CD4-positive, alpha-beta T cell (primary cell): ENCODE measurements around the gene MEF2B. TPM values are rescaled to one million over a fixed set of nuclear protein-coding genes. Genes with fewer than 3 reads are reported as not detected.

Experiments
- ATAC-seq: fragments of 200-7000 bp; cut with Tn5 transposase; one replicate; pipeline ENCODE4 v1.10.0; 2022; ENCODE audit warnings: mild to moderate bottlenecking; ENCODE audit not compliant: poor library complexity
- CTCF ChIA-PET: fragments of 350-600 bp; sonication (Branson Sonifier 250); formaldehyde crosslinking; loops from one replicate; lab custom pipeline; 2021; ENCODE audit warnings: antibody characterized with exemption, inconsistent platforms; lab: Charles Lee
- POLR2A ChIA-PET: fragments of 350-600 bp; sonication (Branson Sonifier 250); formaldehyde crosslinking; loops from one replicate; lab custom pipeline; 2021; ENCODE audit warnings: antibody characterized with exemption, inconsistent platforms; lab: Charles Lee
- DNase-seq, 14 experiments: peaks; one replicate each; pipeline ENCODE4 v3.0.0-alpha.2; 2013 to 2020; ENCODE audit warnings: mixed read lengths in 2 of 14
- H3K27ac ChIP-seq, 2 donors: one replicate each; pipeline versions ENCODE4 v1.5.1 to v1.7.0; 2013; ENCODE audit warnings: low read length in 2 of 2, low read depth in 1 of 2, mild to moderate bottlenecking in 1 of 2
- H3K27me3 ChIP-seq, 2 experiments: 1 replicate in 1 of 2; 2 replicates in 1 of 2; pipeline versions ENCODE4 v1.6.1 to v1.7.0; 2013; ENCODE audit warnings: low read length in 2 of 2, control low read depth in 1 of 2, mild to moderate bottlenecking in 1 of 2, moderate library complexity in 1 of 2; ENCODE audit not compliant: insufficient read depth in 2 of 2, control insufficient read depth in 1 of 2
- H3K36me3 ChIP-seq: one replicate; pipeline ENCODE4 v1.6.1; 2013; ENCODE audit warnings: low read length, control low read depth; ENCODE audit not compliant: insufficient read depth
- H3K4me1 ChIP-seq: one replicate; pipeline ENCODE4 v1.6.1; 2013; ENCODE audit warnings: low read length, control low read depth; ENCODE audit not compliant: insufficient read depth
- H3K4me3 ChIP-seq: one replicate; pipeline ENCODE4 v1.5.1; 2013; ENCODE audit warnings: mild to moderate bottlenecking, low read length, moderate library complexity
- H3K9me3 ChIP-seq, 2 experiments: 1 replicate in 1 of 2; 2 replicates in 1 of 2; pipeline versions ENCODE4 v1.6.1 to v1.7.0; 2013; ENCODE audit warnings: low read length in 2 of 2, mild to moderate bottlenecking in 2 of 2, control low read depth in 1 of 2, moderate library complexity in 1 of 2; ENCODE audit not compliant: control insufficient read depth in 1 of 2, insufficient read depth in 1 of 2
- H3K27ac Mint-ChIP-seq: one replicate; pipeline ENCODE4 v1.8.0; 2020; ENCODE audit warnings: mixed read lengths
- H3K27me3 Mint-ChIP-seq: one replicate; pipeline ENCODE4 v1.8.0; 2021; ENCODE audit warnings: mixed read lengths
- H3K36me3 Mint-ChIP-seq: one replicate; pipeline ENCODE4 v1.8.0; 2021; ENCODE audit warnings: low read depth, mixed read lengths
- H3K4me1 Mint-ChIP-seq: one replicate; pipeline ENCODE4 v1.8.0; 2021; ENCODE audit warnings: low read depth, mixed read lengths
- H3K4me3 Mint-ChIP-seq: one replicate; pipeline ENCODE4 v1.8.0; 2020; ENCODE audit warnings: mild to moderate bottlenecking, mixed read lengths
- H3K9me3 Mint-ChIP-seq: one replicate; pipeline ENCODE4 v1.8.0; 2020; ENCODE audit warnings: mixed read lengths
- intact Hi-C, 2 experiments: fragments of 100-400 bp; cut with DNase I in 1 of 2; cut with micrococcal nuclease in 1 of 2; formaldehyde crosslinking; loops; one replicate each; pipeline versions ENCODE4 v1.15.1 to v1.9.0; 2023 to 2025; cut with DNase I, micrococcal nuclease
- total RNA-seq, 174 experiments: library from RNA in 2 of 174; stranded (reverse) in 2 of 174; gene quantifications; one replicate each; pipeline ENCODE4 v1.2.3 and lab custom pipeline; 2021 to 2026
- TF ChIP-seq, protein P1 (sequence below): fragments of 200-600 bp; IDR thresholded peaks from one replicate; pipeline ENCODE4 v1.8.0; 2022; ENCODE audit warnings: antibody characterized with exemption, mild to moderate bottlenecking

The MEF2B gene
- total RNA-seq, 2 experiments from 2014 or later, result 1.9 to 3.0 TPM

DNA sequence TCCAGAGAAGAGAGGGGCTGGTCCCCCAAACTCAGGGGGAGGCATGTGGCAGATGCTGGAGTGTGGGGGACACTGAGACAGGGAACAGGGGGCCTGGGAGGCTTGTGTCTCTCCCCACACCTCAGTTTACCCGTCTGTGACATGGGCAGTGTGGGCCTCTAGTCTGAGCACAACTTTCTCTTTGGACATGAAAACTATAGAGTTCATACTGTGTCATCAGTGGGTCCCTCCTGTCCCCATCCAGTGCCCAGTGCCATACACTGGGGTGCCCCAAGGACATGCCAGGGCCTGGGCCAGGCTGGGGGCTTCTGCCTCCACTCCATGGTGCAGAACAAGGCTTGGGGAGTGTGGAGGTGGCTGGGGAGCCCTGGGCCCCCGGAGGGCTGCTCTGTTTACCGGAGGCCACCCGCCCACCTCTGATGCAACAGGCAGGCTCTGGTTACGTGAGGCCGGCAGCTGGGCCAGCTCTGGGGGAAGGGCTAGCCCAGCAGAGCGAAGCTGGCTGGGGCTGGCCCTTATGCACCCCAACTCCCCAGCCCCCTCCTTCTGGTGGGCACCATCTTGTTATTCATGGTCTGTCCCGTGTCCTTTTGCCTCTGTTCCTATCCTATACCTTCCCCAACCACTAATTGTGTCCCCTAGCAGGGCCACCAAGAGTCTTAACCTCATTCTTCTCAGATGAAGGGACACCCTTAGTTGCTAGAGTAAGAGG, 1.9 kb upstream of the MEF2B start:
- Histone ChIP-seq H3K4me3 (no peak overlapping the region), H3K9me3 (no peaks in the 10 kb centered on the region), H3K27me3 (no peaks in the 10 kb centered on the region), H3K36me3 (peaks cover 12% of the 10 kb centered on the region), H3K4me1 (peaks cover 14% of the 10 kb centered on the region), H3K27ac (no peak overlapping the region)
- H3K27ac Mint-ChIP-seq, result no peak overlapping the region
- H3K27me3 Mint-ChIP-seq, result no peaks in the 10 kb centered on the region
- ATAC-seq (no peak), DNase-seq (no peak)
- ChIA-PET POLR2A (no interaction called here), CTCF (no interaction called here)
- no peak overlapping the region for H3K4me3 Mint-ChIP-seq
- no peaks in the 10 kb centered on the region for H3K9me3 Mint-ChIP-seq
- intact Hi-C loops, result no loop called here
- TF ChIP-seq, protein P1, sequence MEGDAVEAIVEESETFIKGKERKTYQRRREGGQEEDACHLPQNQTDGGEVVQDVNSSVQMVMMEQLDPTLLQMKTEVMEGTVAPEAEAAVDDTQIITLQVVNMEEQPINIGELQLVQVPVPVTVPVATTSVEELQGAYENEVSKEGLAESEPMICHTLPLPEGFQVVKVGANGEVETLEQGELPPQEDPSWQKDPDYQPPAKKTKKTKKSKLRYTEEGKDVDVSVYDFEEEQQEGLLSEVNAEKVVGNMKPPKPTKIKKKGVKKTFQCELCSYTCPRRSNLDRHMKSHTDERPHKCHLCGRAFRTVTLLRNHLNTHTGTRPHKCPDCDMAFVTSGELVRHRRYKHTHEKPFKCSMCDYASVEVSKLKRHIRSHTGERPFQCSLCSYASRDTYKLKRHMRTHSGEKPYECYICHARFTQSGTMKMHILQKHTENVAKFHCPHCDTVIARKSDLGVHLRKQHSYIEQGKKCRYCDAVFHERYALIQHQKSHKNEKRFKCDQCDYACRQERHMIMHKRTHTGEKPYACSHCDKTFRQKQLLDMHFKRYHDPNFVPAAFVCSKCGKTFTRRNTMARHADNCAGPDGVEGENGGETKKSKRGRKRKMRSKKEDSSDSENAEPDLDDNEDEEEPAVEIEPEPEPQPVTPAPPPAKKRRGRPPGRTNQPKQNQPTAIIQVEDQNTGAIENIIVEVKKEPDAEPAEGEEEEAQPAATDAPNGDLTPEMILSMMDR, result no peak
- peaks cover 15% of the 10 kb centered on the region for H3K36me3 Mint-ChIP-seq
- peaks cover 21% of the 10 kb centered on the region for H3K4me1 Mint-ChIP-seq

DNA sequence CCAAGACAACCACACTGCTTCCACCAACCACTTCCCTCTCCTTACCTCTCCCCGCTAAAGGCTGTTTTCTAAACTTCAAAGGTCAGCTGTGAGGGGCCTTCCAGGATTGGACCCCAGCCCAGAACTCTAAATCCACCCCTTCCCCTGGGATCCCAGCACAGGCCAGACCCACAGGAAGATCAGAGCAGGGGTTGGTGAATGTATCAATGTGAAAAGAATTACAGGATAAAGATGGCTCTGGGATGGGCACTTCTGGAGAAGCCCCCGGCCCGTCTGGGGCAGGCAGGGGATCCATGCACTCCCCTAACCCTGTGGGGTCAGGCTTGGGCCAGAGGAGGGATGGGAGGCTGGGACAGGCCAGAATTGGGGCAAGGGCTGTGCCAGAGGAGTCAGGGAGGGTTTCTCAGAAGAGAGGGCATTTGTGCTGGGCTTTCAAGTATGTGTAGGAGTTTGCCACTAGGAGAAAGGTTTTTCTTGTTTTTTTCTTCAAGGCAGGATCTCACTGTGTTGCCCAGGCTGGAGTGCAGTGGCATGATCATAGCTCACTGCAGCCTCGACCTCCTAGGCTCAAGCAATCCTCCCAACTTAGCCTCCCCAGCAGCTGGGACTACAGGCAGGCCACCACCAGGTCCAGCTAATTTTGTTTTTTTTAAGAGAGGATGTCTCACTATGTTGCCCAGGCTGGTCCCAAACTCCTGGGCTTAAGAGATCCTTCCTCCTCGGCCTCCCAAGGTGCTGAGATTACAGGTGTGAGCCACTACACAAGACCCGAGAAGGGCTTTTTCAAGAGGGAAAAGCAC, 1.0 kb upstream of the MEF2B start:
- DNase-seq (no peak), ATAC-seq (no peak)
- CTCF ChIA-PET, result no interaction called here
- H3K9me3 ChIP-seq, result no peaks in the 10 kb centered on the region
- POLR2A ChIA-PET, result interaction anchor here (0.9 kb wide), 1 partner anchor 15 kb away, joined by 3 read pairs; no protein-coding TSS in a partner anchor
- H3K36me3 ChIP-seq, result peaks cover 4% of the 10 kb centered on the region
- H3K27ac ChIP-seq, result no peak overlapping the region
- no peaks in the 10 kb centered on the region for H3K27me3 Mint-ChIP-seq
- peaks cover 14% of the 10 kb centered on the region for H3K4me1 ChIP-seq
- peaks cover 21% of the 10 kb centered on the region for H3K4me1 Mint-ChIP-seq
- no peaks in the 10 kb centered on the region for H3K27me3 ChIP-seq
- intact Hi-C loops, result no loop called here
- H3K27ac Mint-ChIP-seq, result no peak overlapping the region
- peaks cover 7% of the 10 kb centered on the region for H3K36me3 Mint-ChIP-seq
- no peaks in the 10 kb centered on the region for H3K9me3 Mint-ChIP-seq
- H3K4me3 Mint-ChIP-seq, result no peak overlapping the region
- TF ChIP-seq, protein P1, result no peak
- H3K4me3 ChIP-seq, result no peak overlapping the region

DNA sequence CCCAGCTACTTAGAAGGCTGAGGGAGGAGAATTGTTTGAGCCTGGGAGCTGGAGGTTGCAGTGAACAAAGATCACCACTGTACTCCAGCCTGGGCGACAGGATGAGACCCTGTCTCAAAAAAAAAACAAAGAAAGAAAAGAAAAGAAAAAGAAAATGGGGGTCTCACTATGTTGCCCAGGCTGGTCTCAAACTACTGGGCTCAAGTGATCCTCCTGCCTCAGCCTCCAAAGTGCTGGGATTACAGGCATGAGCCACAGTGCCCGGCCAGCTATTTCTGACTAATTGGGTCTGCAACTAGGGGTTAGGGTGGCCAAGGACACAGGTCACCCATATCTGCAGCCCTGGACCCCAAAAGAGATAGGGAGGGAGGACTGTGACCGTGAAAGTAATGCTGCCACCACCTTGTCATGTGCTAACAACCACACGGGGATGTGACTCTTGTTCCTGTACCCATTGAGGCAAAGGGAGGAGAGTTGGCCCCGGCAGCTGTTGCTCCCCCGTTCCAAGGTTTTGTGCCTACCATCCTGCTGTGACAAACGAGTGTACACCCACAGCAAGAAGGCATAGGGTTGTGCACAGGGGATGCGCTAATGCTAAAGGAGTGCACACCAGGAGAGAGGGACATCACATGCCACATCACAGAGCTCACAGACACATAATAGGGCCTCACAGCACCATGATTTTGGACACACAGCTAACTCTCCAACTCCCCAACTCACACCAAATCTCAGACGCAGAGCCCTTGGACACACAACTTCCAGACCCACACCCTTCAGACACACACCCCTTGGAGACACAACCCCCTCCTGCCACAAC, 619 bp downstream of the MEF2B start:
- Histone ChIP-seq H3K27me3 (no peaks in the 10 kb centered on the region), H3K36me3 (peaks cover 2% of the 10 kb centered on the region), H3K4me3 (peak overlapping the region; percentile 22), H3K9me3 (no peaks in the 10 kb centered on the region), H3K27ac (no peak overlapping the region), H3K4me1 (peaks cover 14% of the 10 kb centered on the region)
- Mint-ChIP-seq H3K36me3 (peaks cover 6% of the 10 kb centered on the region), H3K27me3 (no peaks in the 10 kb centered on the region), H3K4me1 (peaks cover 21% of the 10 kb centered on the region), H3K9me3 (no peaks in the 10 kb centered on the region), H3K4me3 (no peak overlapping the region), H3K27ac (no peak overlapping the region)
- DNase-seq (no peak), ATAC-seq (no peak)
- TF ChIP-seq, protein P1, result no peak
- ChIA-PET CTCF (interaction anchor here (1.4 kb wide), 1 partner anchor 23 kb away, joined by 4 read pairs; no protein-coding TSS in a partner anchor), POLR2A (interaction anchor here (1.1 kb wide), 1 partner anchor 29 kb away, joined by 3 read pairs; no protein-coding TSS in a partner anchor)
- intact Hi-C loops, result no loop called here
